GM19452 (cell line): ENCODE data around the gene OMP.

Experiments
- ATAC-seq: cut with Tn5 transposase; IDR thresholded peaks from one replicate; pipeline ENCODE4 v1.9.1; 2021; ENCODE audit not compliant: unreplicated experiment

OMP gene

GRCh38 chr11:77068457-77069335 lies 33.9 kb upstream of the OMP start:
- no peak for ATAC-seq

- ATAC-seq, result no peak
Observed at GRCh38 chr11:77069336-77069968, 33.2 kb upstream of the OMP start.

GRCh38 chr11:77069969-77070582 lies 32.6 kb upstream of the OMP start:
- ATAC-seq, result no peak

DNA sequence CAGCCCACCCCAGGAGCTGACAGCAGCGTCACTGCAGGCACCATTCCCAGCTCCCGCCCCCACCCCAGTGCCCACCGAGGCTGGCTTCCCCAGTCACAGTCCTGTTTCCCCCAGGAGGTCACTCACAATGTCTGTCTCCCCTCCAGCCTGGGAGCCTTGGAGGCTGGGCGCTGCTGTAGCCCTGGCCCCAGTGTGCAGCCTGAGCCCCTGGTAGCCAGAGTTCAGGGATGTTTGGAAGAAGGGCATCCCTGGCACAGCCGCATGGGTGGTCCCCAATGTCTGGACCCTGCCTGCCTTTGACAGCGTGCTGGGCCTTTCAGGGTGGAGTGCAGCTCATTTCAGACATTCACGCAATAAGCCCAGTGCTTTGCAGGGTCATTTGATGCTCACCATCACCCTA lies 31.6 kb upstream of the OMP start:
- no peak for ATAC-seq

- no peak for ATAC-seq
Observed at GRCh38 chr11:77071671-77072605, 30.7 kb upstream of the OMP start.

DNA sequence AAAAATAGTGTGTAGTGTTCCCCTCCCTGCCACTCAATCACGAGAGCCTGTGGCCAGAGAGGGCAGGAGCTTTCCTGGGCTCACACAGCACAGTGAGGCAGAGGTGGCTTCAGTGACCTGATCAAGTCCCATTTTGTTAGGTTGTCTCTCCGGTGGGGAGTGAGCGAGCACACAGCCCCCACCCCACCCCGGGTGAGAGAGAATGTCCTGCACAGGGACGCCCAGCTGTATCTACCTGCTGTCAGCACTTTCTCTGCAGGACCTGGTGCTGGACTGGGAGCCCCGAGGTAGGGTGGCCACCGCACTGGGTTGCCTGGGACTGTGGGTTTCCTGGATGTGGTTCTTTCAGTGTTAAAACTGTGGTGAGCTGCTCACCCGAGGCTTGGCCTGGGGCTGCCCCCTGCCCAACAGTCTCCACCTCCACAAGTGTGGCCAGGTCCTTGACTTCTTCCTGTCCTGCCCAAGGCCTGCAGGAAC lies 29.8 kb upstream of the OMP start:
- no peak for ATAC-seq

- no peak for ATAC-seq
Observed at GRCh38 chr11:77073328-77074001, 29.2 kb upstream of the OMP start.

DNA sequence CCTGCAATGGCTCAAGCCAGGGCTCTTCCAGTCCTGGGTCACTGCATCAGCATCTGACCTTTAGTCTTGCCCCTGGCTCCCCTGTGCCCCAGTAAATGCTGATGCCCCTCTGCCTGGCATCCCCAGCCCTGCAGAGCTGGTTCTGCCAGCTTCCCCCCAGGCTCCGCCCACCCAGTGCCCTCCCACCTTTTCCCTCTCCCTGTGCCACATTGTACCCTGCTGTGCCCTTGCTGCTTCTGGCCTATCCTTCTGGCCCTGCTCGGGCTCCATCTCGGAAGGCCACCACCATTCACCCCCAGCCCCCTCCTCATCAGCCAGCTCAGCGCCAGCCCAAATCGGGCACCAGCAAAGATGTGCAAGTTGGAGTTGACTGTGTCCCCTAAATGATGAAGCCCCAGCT lies 28.4 kb upstream of the OMP start:
- ATAC-seq, result no peak

GRCh38 chr11:77074626-77075221 lies 27.9 kb upstream of the OMP start:
- ATAC-seq, result no peak

GRCh38 chr11:77075425-77075905 lies 27.2 kb upstream of the OMP start:
- ATAC-seq, result no peak

GRCh38 chr11:77079666-77080065 lies 23.0 kb upstream of the OMP start:
- no peak for ATAC-seq

DNA sequence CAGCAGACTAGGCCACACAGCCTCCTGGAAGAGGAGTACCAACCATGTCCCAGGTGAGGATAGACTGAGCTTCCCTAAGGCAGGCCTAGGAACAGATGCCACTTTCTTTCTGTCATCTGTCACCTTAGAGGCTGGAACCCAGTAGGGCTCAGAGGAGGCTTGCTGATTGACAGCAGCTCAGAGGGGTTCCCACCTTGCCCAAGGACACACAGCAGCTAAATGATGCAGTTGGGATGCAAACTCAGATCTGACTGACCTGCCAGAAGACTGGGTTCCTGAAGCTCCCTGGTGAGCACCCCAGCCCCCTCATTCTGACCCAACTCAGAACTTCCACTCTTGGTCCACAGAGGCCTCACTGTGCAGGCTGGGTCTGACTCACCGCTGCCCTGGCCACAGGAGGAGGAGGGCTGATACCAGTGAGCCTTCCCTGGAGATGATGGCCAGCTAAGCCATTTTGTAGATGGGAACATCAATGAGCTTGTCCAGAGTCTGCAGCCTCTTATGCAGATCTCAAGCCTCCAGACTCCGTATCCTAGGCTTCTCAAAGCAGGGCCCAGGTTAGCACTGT lies 21.9 kb upstream of the OMP start:
- no peak for ATAC-seq

DNA sequence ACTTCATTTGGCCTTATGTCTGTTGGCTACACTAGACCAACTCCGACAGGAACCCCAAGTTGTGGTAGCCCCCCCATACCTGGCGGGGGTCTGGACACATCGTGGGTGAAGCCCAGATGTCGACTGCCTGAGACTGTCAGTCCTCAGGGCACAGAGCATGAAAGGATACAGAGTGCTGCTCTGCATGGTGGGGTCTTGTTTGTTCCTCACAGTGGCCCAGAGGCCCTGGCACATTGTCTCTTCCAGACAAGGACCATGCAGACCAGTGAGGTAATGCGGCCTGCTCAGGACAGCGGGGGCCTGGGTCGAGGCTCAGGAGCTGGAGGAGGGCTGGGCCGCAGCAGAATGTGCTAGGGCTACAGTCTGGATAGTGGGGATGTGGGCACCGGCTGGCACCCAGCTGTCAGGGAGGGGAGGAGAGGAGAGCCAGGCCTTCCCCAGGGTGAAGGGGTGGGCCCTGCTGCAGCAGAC lies 21.2 kb upstream of the OMP start:
- ATAC-seq, result no peak

DNA sequence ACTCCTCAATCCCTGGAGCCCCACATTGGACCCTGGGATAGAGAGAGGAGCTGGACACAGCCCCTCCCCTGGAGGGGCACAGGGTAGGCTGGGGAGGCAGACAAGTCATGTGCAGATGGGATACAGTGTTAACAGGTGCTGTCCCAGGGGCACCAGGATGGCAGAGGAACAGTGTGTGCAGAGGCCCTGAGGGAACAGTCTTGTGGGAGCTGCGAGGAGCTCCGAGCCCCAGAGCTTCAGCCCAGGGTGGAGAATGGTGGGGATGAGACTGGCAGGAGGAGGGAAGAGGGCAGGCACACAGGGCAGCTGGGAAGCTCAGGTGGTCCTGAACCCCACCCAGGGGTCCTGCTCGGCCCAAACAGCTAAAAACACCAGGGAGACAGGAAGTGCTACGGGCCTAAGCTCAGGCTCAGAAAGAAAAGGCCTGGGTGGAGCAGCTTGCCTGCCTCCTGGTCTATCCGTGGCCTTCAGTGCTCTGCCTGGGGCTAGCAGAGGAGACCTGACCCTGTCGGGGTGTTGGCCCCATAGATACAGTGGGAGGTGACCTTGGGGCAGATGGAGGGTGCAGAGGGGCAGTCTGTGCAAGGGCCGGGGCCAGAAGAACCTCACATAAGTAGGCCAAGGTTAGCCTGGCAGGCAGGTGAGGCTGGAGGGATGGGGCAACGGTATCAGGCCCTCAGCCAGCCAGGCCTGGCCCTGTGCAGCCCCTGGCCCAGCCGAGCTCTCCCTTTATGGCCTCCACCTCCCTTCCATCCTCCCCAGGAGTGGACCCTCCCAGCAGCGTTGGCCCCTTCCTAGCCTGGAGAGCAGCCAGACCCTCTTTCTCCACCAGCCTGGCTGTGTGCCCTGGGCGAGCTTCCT lies 20.4 kb upstream of the OMP start:
- ATAC-seq, result no peak

DNA sequence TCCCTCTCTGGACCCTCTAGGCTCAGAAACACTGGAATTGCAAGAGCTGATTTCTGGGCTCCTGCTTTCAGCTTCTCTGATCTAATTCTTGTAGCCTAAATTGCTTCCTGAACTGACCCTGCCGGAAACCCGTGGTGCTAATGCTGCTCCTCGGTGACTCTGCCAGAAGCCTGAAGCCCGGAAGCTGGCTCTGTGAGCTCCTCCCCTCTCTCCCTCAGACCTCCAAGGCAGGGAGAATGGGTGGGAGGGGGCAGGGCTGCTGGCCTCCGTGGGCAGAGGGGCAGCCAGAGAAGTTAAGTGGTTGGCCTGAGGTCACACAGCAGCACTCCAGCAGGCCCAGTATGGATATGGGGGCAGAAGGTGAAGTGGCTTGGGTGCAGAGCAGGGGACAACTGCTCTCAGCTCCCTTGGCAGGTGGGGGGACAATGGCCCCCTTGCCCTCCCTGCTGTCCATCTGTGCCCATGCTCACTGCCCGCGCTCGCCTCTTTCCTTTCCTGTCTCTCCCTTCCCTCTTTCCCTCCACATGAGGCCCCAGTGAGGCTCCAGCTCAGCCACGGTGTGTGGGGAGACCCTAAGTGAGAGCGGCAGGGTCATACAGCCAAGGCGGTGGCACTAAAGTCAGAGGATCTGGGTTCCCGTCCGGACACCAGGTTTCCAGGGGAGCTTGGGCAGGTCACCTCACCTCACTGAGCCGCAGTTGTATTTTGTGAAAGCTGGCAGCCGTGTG lies 19.6 kb upstream of the OMP start:
- ATAC-seq, result no peak

- ATAC-seq, result no peak
Observed at GRCh38 chr11:77083566-77084245, 18.9 kb upstream of the OMP start.

GRCh38 chr11:77084581-77085191 lies 18.0 kb upstream of the OMP start:
- ATAC-seq, result no peak
